ENCODE results near the gene LTV1.

Gene LTV1

GRCh38 chr6:143884216-143884900, 41.2 kb downstream of the LTV1 start:
- no peak for DNase-seq (ENCODE audit: low read depth in 2 of 3, low spot score in 1 of 3)

GRCh38 chr6:143885116-143885515, 42.0 kb downstream of the LTV1 start:
- DNase-seq (ENCODE audit: low read depth in 2 of 3, low spot score in 1 of 3) = no peak

DNA sequence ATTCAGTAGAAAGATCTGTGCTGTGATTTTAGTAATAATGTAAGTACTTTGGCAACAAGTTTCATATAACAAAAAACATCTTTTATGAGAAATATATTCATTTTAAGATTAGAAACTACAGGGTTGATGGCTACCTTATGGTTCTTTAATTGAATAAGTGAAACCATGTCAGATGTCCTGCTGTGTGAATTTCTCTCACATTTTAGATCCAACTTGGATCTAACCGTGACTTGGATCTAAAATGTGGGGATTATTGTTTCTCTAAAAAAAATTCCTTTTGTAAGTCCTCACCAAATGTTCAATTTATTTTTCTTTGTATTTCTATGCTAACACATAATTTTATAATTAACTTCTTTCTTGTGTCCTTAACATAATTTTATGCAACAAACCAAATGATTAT, 51.5 kb downstream of the LTV1 start:
- DNase-seq (ENCODE audit: low read depth in 2 of 3, low spot score in 1 of 3) = no peak

DNA sequence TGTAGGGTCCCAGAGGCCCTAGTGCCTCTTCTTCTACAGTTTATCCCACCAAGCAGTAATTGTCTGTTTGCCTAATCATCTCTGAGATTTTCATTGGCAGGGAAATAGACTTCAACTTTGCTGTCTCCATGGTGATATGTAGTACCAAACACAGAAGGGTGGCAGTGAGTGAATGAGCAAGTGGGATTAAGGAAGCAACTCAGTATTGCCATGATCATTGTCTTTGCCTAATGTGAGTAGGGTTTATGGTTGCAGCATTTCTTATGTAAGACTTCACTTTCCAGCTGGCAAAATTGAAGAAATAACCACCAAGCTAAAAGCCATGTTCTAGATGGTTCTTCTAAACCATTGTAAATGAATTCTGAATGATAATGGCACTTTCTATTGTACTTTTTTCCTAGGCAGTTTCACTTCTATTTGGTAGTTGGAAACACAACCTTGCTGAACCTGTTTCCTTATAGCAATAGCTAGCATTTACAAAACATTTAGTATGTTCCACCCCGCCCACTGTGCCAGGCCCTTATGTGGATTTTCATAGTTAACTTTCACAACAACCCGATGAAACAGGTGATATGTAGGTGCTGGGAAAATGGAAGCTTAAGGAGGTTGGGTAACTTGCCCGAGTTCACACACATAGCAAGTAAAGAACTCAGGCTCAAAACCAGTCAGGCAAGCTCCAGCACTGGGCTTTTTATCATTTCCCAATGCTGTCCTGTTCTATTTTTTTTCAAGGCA, 53.2 kb downstream of the LTV1 start:
- no peak for DNase-seq (ENCODE audit: low read depth in 2 of 3, low spot score in 1 of 3)

- no peak for DNase-seq (ENCODE audit: low read depth in 2 of 3, low spot score in 1 of 3)
These were observed 57.2 kb downstream of the LTV1 start for GRCh38 chr6:143900358-143900757.

GRCh38 chr6:143901885-143902750, 59.0 kb downstream of the LTV1 start:
- no peak for DNase-seq (ENCODE audit: low read depth in 2 of 3, low spot score in 1 of 3)

- DNase-seq (ENCODE audit: low read depth in 2 of 3, low spot score in 1 of 3) = no peak
These were observed 59.7 kb downstream of the LTV1 start for GRCh38 chr6:143902827-143903226.

GRCh38 chr6:143911028-143911427, 67.9 kb downstream of the LTV1 start:
- DNase-seq (ENCODE audit: low read depth in 2 of 3, low spot score in 1 of 3) = no peak

DNA sequence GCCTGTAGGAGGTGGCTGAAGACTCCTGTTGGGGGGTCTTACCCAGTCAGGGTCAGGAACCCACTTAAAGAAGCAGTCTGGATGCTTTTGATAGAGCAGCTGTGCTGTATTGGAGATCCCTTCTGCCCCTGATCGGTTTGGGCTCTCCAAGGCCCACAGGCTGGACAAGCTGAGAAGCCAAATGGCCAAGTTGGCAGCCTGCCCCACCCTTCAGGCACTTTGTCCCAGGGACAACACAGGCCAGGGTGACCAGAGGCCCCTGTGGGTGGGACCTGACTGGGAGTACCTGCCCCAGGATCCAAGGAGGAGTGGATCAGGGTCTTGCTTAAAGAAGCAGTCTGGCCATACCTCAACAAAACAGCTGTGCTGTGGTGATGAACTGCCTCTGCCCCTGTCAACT, 69.5 kb downstream of the LTV1 start:
- DNase-seq (ENCODE audit: low read depth in 2 of 3, low spot score in 1 of 3) = no peak

Measured in stimulated activated CD4-positive, alpha-beta T cell treated with anti-CD3 and anti-CD28 coated beads, Interleukin-12 subunit alpha, Interleukin-12 subunit beta, amount 100 ng/mL, for 48 hours (primary cell).